ENCODE data around the gene SYNC. TPM values are rescaled to one million over a fixed set of nuclear protein-coding genes. Genes with fewer than 3 reads are reported as not detected.
"Not testable (repeated sequence)": the region's sequence is repeated elsewhere in the genome, so short reads cannot be mapped to it uniquely, and the experiment has no call there.

Gene SYNC
- total RNA-seq, 1 experiment from 2014 or later: 50.0 TPM

- DNase-seq: peak; percentile 33
- Histone ChIP-seq H3K4me3 (no peak overlapping the region), H3K27me3 (no peaks in the 10 kb centered on the region), H3K36me3 (no peaks in the 10 kb centered on the region), H3K9me3 (no peaks in the 10 kb centered on the region)
Observed at GRCh38 chr1:32729254-32730046, 26.9 kb upstream of the SYNC start.

GRCh38 chr1:32728413-32729077, 26.0 kb upstream of the SYNC start:
- Histone ChIP-seq H3K36me3 (no peaks in the 10 kb centered on the region), H3K9me3 (no peaks in the 10 kb centered on the region), H3K4me3 (no peak overlapping the region), H3K27me3 (no peaks in the 10 kb centered on the region)
- no peak for DNase-seq

GRCh38 chr1:32727876-32728275, 25.3 kb upstream of the SYNC start:
- no peaks in the 10 kb centered on the region for H3K36me3 ChIP-seq
- no peaks in the 10 kb centered on the region for H3K27me3 ChIP-seq
- no peaks in the 10 kb centered on the region for H3K9me3 ChIP-seq
- DNase-seq: no peak
- no peak overlapping the region for H3K4me3 ChIP-seq

DNA sequence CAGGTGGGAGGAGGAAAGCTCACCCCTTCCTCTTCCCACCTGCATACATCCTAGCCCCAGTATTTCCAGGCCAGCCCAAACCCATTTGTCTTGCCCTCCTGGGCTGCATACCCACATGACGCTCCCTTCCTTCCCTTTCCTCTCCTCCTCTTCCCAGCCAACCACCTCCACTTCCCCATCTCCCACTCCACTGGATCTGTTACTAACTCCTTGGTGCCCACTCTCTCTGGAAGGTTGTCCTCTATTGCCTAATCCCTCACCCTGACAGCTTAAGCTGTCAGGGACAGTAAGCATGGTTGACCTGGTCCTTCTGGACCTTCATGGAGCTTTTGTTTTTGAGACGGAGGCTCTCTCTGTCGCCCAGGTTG, 23.0 kb upstream of the SYNC start:
- H3K27me3 ChIP-seq: no peaks in the 10 kb centered on the region
- no peaks in the 10 kb centered on the region for H3K9me3 ChIP-seq
- no peak overlapping the region for H3K4me3 ChIP-seq
- H3K36me3 ChIP-seq: no peaks in the 10 kb centered on the region
- no peak for DNase-seq

DNA sequence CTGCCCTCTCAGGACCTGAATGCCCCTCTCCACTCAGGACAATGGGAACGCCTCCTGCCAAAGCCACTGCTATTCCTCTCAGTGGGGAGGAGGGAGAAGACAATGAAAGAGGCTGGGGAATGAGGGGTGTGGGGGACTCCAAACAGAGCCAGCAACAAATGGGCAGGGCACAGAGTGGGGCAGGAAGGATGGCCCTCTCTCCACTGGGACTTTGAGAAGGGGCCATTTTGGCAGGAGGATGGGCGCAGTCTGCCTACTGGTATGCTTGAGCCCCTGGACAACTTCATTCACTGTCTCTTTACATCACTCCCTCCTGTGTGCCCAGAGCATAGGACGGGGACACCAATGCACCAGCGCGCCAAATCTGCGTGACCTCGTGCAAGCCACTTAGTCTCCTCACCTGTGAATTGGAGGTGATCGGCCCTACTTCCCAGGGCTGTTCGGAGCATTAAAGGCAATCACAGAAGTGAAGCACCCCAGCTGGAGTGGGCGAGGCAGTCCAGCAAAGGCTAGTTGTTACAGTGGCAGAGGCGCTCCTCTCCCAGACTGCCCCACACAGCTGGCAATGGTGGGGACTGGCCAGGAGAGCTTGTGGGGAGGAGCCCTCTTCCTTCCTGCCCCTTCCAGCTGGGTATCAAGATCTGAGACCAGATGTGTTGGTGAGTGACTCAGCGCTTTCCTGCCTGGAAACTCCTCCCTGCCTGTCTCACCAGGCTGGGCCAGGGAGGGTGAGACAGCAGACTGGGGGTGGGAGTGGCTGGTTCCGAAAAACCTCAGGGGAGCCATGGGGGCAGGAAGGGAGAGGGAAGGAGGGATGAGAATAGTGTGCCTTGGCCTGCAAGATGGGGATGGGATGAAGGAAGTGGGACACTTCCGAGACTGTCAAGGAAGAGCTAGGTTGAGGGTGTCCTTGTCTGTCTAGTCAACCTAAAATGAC, 22.4 kb upstream of the SYNC start:
- no peaks in the 10 kb centered on the region for H3K27me3 ChIP-seq
- DNase-seq: peak; percentile 96
- H3K4me3 ChIP-seq: peak overlapping the region; percentile 6; the same call in 1 of the 2 replicates
- H3K36me3 ChIP-seq: no peaks in the 10 kb centered on the region
- no peaks in the 10 kb centered on the region for H3K9me3 ChIP-seq

DNA sequence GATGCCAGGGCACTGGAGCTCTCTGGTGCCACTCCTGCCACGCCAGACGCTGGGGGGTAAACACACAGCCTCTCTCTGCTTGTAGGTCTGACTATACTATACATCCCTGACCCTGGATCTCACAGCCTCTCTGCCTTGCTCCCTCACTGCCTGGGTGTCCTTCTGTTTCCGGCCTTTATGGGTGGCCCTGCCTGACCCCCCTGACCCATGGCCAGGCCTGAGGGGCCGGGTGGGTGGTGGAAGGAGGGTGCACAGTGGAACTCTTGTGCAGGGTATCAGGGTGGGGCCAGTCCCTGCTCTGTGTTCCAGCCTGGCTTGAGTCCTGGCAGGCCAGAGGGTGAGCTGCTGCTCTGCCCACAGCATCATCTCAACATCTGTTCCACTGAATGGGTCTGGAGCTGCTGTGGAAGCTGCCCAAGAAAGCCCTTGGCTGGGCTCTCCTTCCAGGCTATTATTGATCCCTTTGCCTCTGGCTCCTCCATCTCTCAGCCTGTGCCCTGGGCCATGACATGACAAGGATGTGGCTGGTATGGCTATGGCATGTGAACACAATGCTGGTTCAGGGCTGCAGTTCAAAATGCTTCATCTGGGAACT, 17.2 kb upstream of the SYNC start:
- no peak for DNase-seq
- H3K4me3 ChIP-seq: no peak overlapping the region

DNA sequence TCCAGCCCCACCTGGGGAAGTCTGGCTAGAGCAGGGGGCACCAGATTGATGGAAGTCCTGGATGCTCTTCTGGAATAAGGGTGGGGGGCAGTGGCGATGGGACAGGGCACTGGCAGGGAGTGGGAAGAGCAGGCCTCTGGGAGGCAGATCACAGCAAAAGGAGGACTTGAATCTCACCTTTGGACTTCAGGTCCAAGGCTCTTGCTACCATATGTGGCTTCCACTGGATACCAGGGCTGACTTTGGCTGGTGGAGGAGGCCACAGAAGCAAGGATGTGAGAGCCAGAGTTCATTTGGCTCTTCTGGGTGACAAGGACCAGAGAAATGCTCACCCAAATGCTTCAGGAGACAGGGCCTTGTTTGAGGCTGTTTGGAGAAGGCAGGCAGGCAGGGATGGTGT, 16.0 kb upstream of the SYNC start:
- Histone ChIP-seq H3K9me3 (no peaks in the 10 kb centered on the region), H3K27me3 (no peaks in the 10 kb centered on the region), H3K4me3 (no peak overlapping the region), H3K36me3 (no peaks in the 10 kb centered on the region)
- no peak for DNase-seq

More for the DNA sequence above, 17.2 kb upstream of the SYNC start:
- Histone ChIP-seq H3K9me3 (no peaks in the 10 kb centered on the region), H3K27me3 (no peaks in the 10 kb centered on the region), H3K36me3 (no peaks in the 10 kb centered on the region)

DNA sequence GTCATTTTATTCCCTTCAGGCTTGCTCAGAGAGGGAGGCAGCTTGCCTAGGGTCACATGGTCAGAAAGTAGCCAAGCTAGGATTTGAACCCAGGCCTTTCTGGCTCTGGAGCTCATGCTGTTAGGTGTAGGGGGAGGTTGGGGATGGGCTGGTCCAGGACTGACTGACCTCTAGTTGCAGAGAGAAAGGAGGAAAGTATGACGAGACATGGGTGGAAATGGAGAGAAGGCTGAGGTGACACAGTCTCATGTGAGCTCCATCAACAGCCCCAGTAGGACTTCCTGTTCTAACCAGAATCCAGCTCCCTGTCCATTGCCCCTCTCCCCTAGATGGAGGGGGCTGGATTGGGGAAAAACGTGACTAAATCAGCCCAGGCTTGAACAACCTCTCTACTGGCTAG, 15.5 kb upstream of the SYNC start:
- no peak for DNase-seq
- Histone ChIP-seq H3K9me3 (no peaks in the 10 kb centered on the region), H3K4me3 (no peak overlapping the region), H3K36me3 (no peaks in the 10 kb centered on the region), H3K27me3 (no peaks in the 10 kb centered on the region)

DNA sequence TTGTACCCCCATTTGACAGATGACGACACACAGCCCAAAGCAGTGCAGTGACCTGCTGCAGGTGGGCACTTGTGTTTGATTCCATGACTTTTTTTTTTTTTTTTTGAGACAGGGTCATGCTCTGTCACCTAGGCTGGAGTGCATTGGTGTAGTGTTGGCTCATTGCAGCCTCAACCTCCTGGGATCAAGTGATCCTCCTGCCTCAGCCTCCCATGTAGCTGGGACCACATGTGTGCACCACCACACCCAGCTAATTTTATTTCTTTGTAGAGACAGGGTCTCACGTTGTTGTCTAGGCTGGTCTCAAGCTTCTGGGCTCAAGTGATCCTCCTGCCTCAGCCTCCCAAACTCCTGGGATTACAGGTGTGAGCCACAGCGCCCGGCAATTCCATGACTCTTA, 14.9 kb upstream of the SYNC start:
- no peak for DNase-seq
- H3K9me3 ChIP-seq: no peaks in the 10 kb centered on the region
- no peaks in the 10 kb centered on the region for H3K27me3 ChIP-seq

DNA sequence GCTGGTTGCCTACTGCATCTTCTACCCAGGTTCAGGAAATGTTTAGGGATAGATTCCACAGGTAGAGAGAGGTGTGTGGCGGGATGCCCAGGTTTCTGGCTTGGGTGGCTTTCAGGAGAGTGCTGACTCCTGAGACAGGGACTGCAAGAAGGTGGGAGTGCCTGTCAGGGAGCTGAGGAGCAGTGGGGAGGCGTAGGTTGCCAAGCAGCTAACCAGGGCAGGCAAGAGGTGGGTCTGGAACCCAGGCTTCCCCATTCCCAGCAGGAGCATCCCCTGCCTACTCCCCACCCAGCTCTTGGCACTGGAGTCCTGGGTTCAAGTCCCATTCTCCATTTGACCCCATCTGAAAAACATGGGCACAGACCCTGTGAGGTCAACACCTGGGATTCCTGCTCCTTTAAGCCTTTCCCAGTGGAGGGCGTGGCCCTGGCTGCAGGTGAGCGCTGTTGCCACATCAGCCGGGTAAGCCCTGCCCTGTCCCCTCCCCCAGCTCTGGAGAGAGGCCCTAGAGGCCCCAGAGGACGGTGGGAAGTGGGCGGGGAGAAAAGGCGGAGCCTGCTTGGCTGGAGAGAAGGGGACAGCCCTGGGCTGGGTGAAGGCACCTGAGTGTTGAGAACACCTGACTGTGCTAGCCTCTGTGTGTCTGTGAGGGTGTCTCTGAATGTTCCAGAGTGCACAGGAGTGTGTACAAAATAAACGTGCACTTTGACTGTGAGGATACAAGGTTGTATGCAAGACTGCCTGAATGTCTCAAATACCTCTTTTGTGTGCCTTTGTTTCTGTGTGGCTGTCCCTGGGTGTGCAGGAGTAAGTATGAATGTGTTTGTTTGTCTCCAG, 14.0 kb upstream of the SYNC start:
- no peaks in the 10 kb centered on the region for H3K27me3 ChIP-seq
- peak; percentile 46 for DNase-seq
- no peaks in the 10 kb centered on the region for H3K36me3 ChIP-seq
- no peak overlapping the region for H3K4me3 ChIP-seq
- no peaks in the 10 kb centered on the region for H3K9me3 ChIP-seq

More for the DNA sequence above, 14.9 kb upstream of the SYNC start:
- no peak overlapping the region for H3K4me3 ChIP-seq
- H3K36me3 ChIP-seq: no peaks in the 10 kb centered on the region

- no peak for DNase-seq
- H3K36me3 ChIP-seq: no peaks in the 10 kb centered on the region
- H3K9me3 ChIP-seq: no peaks in the 10 kb centered on the region
- no peak overlapping the region for H3K4me3 ChIP-seq
- H3K27me3 ChIP-seq: no peaks in the 10 kb centered on the region
Observed at GRCh38 chr1:32715901-32716311, 13.3 kb upstream of the SYNC start.

- Histone ChIP-seq H3K4me3 (no peak overlapping the region), H3K27me3 (no peaks in the 10 kb centered on the region), H3K36me3 (no peaks in the 10 kb centered on the region), H3K9me3 (no peaks in the 10 kb centered on the region)
- no peak for DNase-seq
Observed at GRCh38 chr1:32714277-32714676, 11.7 kb upstream of the SYNC start.

DNA sequence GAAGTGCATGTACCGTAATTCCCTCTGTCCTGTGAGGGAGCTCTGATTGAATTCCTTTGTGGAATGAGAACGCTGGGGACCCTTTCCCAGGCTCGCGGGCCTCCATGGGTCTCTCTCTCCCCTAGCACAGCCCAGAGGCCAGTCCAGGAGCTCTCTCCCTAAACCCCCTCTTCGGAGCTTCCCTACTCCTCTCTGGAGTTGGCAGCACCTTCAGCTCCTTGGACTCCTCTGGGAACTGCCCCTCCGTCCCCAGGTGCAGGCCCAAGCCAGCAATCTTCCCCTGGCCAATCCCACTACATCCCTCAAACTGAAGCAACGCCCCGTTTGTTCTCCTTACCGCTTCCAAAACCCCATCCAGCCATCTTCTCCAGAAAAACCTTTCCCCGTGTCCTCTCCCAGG, 10.5 kb upstream of the SYNC start:
- Histone ChIP-seq H3K36me3 (no peaks in the 10 kb centered on the region), H3K27me3 (no peaks in the 10 kb centered on the region), H3K4me3 (no peak overlapping the region), H3K9me3 (no peaks in the 10 kb centered on the region)
- DNase-seq: no peak

DNA sequence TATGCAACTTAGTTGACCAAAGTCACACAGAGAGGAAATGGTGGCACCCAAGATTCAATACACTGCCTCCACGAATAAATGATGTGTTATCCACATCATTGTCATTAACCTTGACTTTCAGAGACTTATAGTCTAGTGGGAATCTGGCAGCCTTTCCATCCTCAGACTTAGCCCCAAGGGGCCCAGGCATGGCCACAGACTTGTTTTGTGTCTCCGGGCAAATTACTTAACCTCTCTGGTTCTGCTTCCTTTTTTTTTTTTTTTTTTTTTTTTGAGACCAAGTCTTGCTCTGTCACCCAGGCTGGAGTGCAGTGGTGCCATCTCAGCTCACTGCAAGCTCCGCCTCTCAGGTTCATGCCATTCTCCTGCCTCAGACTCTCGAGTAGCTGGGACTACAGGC, 8.7 kb upstream of the SYNC start:
- H3K4me3 ChIP-seq, H3K36me3 ChIP-seq, H3K27me3 ChIP-seq, DNase-seq, H3K9me3 ChIP-seq: not testable (repeated sequence)

DNA sequence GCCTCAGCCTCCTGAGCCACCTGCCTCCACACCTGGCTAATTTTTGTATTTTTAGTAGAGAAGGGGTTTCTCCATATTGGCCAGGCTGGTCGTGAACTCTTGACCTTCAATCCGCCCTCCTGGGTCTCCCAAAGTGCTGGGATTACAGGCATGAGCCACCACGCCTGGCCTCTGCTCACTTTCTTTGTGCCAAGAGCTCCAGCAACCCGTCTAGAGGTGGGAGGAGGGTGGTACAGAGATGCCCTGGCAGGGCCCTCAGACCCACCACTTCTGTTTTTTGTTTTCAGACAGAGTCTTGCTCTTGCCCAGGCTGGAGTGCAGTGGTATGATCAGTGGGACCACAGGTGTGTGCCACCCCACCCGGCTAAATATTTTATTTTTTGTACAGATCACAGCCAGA, 6.9 kb upstream of the SYNC start:
- Histone ChIP-seq H3K27me3 (no peaks in the 10 kb centered on the region), H3K9me3 (peaks cover 2% of the 10 kb centered on the region; the same call in 1 of the 2 replicates), H3K4me3 (no peak overlapping the region), H3K36me3 (no peaks in the 10 kb centered on the region)
- DNase-seq: peak; percentile 21

DNA sequence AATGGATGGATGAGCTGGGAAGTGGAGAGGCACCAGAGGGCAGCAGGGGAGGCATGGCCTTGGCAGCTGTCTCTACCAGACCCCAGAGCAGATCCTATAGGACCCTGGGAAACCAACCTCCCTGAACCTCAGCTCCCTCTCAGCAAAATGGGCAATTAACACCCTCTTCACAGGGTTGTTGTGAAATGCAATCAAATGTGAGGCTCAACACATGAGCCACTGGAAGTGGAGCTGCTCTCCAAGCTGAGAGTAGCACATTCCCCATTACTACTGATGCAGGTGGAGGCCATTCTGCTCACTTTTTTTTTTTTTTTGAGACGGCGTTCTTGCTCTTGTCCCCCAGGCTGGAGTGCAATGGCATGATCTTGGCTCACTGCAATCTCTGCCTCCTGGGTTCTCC, 6.5 kb upstream of the SYNC start:
- no peaks in the 10 kb centered on the region for H3K27me3 ChIP-seq
- no peak for DNase-seq
- no peaks in the 10 kb centered on the region for H3K36me3 ChIP-seq
- H3K4me3 ChIP-seq: no peak overlapping the region
- peaks cover 2% of the 10 kb centered on the region; the same call in 1 of the 2 replicates for H3K9me3 ChIP-seq
